CD8-positive, alpha-beta memory T cell (primary cell): ENCODE measurements around the gene LAMC3. TPM values are rescaled to one million over a fixed set of nuclear protein-coding genes. Genes with fewer than 3 reads are reported as not detected.

Experiments
- CTCF ChIA-PET: fragments of 350-600 bp; sonication (Branson Sonifier 250); formaldehyde crosslinking; loops from one replicate; lab custom pipeline; 2021; ENCODE audit warnings: antibody characterized with exemption; lab: Charles Lee
- POLR2A ChIA-PET: fragments of 350-600 bp; sonication (Branson Sonifier 250); formaldehyde crosslinking; loops from one replicate; lab custom pipeline; 2021; ENCODE audit warnings: antibody characterized with exemption; lab: Charles Lee
- DNase-seq, 5 donors: peaks; one replicate each; pipeline versions ENCODE4 v3.0.0 to v3.0.0-alpha.2; 2020 to 2022; ENCODE audit warnings: mixed read lengths in 1 of 5
- H3K27ac ChIP-seq: one replicate; pipeline ENCODE4 v1.7.0; 2013; ENCODE audit warnings: low read depth, mild to moderate bottlenecking, low read length, moderate library complexity
- H3K27me3 ChIP-seq: 2 replicates; pipeline ENCODE4 v1.7.0; 2013; ENCODE audit warnings: low read length, mild to moderate bottlenecking; ENCODE audit not compliant: insufficient read depth, poor library complexity, severe bottlenecking
- H3K36me3 ChIP-seq: 2 replicates; pipeline ENCODE4 v1.7.0; 2013; ENCODE audit warnings: mild to moderate bottlenecking, low read length, moderate library complexity; ENCODE audit not compliant: insufficient read depth
- H3K4me1 ChIP-seq: 2 replicates; pipeline ENCODE4 v1.7.0; 2013; ENCODE audit warnings: mild to moderate bottlenecking, low read length, moderate library complexity; ENCODE audit not compliant: insufficient read depth
- H3K4me3 ChIP-seq: 2 replicates; pipeline ENCODE4 v1.7.0; 2013; ENCODE audit warnings: mild to moderate bottlenecking, low read length
- H3K9me3 ChIP-seq: 2 replicates; pipeline ENCODE4 v1.7.0; 2013; ENCODE audit warnings: mild to moderate bottlenecking, low read length
- H3K27ac Mint-ChIP-seq, 8 donors: one replicate each; pipeline ENCODE4 v1.8.0; 2020 to 2021; ENCODE audit warnings: mixed read lengths in 8 of 8, mild to moderate bottlenecking in 6 of 8, inconsistent platforms in 3 of 8, moderate library complexity in 3 of 8
- H3K27me3 Mint-ChIP-seq, 2 donors: one replicate each; pipeline ENCODE4 v1.8.0; 2020 to 2021; ENCODE audit warnings: mixed read lengths in 2 of 2, mild to moderate bottlenecking in 1 of 2, moderate library complexity in 1 of 2
- H3K36me3 Mint-ChIP-seq, 3 donors: one replicate each; pipeline ENCODE4 v1.8.0; 2020 to 2021; ENCODE audit warnings: mixed read lengths in 3 of 3, inconsistent platforms in 1 of 3, mild to moderate bottlenecking in 1 of 3
- H3K4me1 Mint-ChIP-seq, 3 donors: one replicate each; pipeline ENCODE4 v1.8.0; 2020 to 2021; ENCODE audit warnings: mixed read lengths in 3 of 3, inconsistent platforms in 1 of 3, mild to moderate bottlenecking in 1 of 3
- H3K4me3 Mint-ChIP-seq, 7 donors: one replicate each; pipeline ENCODE4 v1.8.0; 2020 to 2021; ENCODE audit warnings: mixed read lengths in 7 of 7, mild to moderate bottlenecking in 6 of 7, moderate library complexity in 4 of 7, inconsistent platforms in 2 of 7
- H3K9me3 Mint-ChIP-seq, 5 donors: one replicate each; pipeline ENCODE4 v1.8.0; 2020 to 2022; ENCODE audit warnings: mixed read lengths in 5 of 5, mild to moderate bottlenecking in 3 of 5, moderate library complexity in 2 of 5, inconsistent platforms in 1 of 5
- polyA plus RNA-seq: library from polyadenylated mRNA; unstranded; fragments of 300-500 nt; fragmentation: Illumina TruSeq; gene quantifications from one replicate; pipeline ENCODE4 v1.2.3, GENCODE V29; 2021
- total RNA-seq, 2 experiments: library from RNA; stranded (reverse); gene quantifications; one replicate each; pipeline ENCODE4 v1.2.3, GENCODE V29; 2021

Gene LAMC3
- total and polyA plus RNA-seq, 3 experiments from 2014 or later, result 0.04 to 0.07 TPM; not detected in 1

DNA sequence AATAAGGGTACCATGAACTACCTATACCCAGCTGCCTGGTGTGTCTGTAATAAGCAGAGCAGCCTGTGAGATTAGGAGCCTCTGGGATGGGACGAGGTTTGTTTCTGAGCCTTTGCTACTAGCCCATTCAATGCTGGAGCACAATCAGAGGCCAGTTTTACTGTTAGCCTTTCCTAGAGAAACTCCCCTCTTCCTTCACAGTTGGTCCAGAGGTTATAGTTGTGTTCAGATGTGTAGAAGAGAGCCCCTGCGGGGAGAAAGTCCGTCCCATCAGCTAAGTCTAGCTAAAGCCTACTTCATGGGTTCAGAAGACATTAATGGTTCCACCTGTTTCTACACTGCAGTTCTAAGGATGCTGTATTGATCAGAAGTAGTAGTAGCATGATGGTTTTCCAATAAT, 133.2 kb downstream of the LAMC3 start:
- ChIA-PET POLR2A (no interaction called here), CTCF (no interaction called here)
- H3K27ac Mint-ChIP-seq, result peak overlapping the region in 2 of 8 donors; percentile 17 to 40
- H3K9me3 Mint-ChIP-seq, result no peaks in the 10 kb centered on the region
- peaks cover 1 to 15% (median 2%) of the 10 kb centered on the region in 3 donors for H3K4me1 Mint-ChIP-seq
- H3K27ac ChIP-seq, result no peak overlapping the region
- H3K27me3 ChIP-seq, result no peaks in the 10 kb centered on the region
- no peaks in the 10 kb centered on the region for H3K27me3 Mint-ChIP-seq
- no peak for DNase-seq
- peaks cover 25 to 90% (median 41%) of the 10 kb centered on the region in 3 donors for H3K36me3 Mint-ChIP-seq
- H3K4me3 Mint-ChIP-seq, result no peak overlapping the region
- H3K36me3 ChIP-seq, result peaks cover 69% of the 10 kb centered on the region
- H3K9me3 ChIP-seq, result no peaks in the 10 kb centered on the region
- H3K4me1 ChIP-seq, result no peaks in the 10 kb centered on the region
- H3K4me3 ChIP-seq, result no peak overlapping the region

Other genes starting within 250 kb of the LAMC3 start
- 10 to 100 TPM; 38.8 to 39.3 TPM for gene ABL1, start 173.9 kb upstream of the LAMC3 start, total RNA-seq
- 16.3 TPM for gene ABL1, start 173.9 kb upstream of the LAMC3 start, polyA plus RNA-seq
- not detected for gene QRFP, start 112.4 kb upstream of the LAMC3 start, total RNA-seq
- not detected for gene QRFP, start 112.4 kb upstream of the LAMC3 start, polyA plus RNA-seq
- not detected for gene FIBCD1, start 69.9 kb upstream of the LAMC3 start, total RNA-seq
- gene FIBCD1, start 69.9 kb upstream of the LAMC3 start, polyA plus RNA-seq, result not detected
- under 1 TPM; 0.27 to 0.48 TPM for gene AIF1L, start 87.4 kb downstream of the LAMC3 start, total RNA-seq
- gene AIF1L, start 87.4 kb downstream of the LAMC3 start, polyA plus RNA-seq, result not detected
- gene NUP214, start 116.4 kb downstream of the LAMC3 start, total RNA-seq, result 10 to 100 TPM; 69.2 to 69.5 TPM
- gene NUP214, start 116.4 kb downstream of the LAMC3 start, polyA plus RNA-seq, result 21.3 TPM